OCI-LY7 (cell line): ENCODE measurements around the gene SLC27A5. TPM values are rescaled to one million over a fixed set of nuclear protein-coding genes. Genes with fewer than 3 reads are reported as not detected.

Experiments
- BruUV-seq: library from RNA; stranded (reverse); fragments of 400-500 nt; replicated peaks from 2 replicates; lab custom pipeline; 2021; lab: Mats Ljungman, UMichigan
- CTCF ChIA-PET: fragments of 300-600 bp; sonication (Branson Sonifier 250); formaldehyde crosslinking; loops from one replicate; lab custom pipeline; 2022; ENCODE audit warnings: antibody characterized with exemption; ENCODE audit not compliant: unreplicated experiment; lab: Charles Lee
- POLR2A ChIA-PET: fragments of 300-600 bp; sonication (Branson Sonifier 250); formaldehyde crosslinking; loops from one replicate; lab custom pipeline; 2022; ENCODE audit warnings: antibody characterized with exemption; lab: Charles Lee
- DNase-seq: peaks from one replicate; pipeline ENCODE4 v3.0.0-alpha.2; 2015; ENCODE audit warnings: low spot score
- H2AFZ ChIP-seq: fragments of 200-600 bp; sonication (generic), shearing (Covaris generic); 2 replicates; pipeline ENCODE4 v1.6.1; 2014; ENCODE audit warnings: mild to moderate bottlenecking, antibody characterized with exemption, low read length, moderate library complexity
- H3K27ac ChIP-seq: fragments of 200-600 bp; sonication (generic); 2 replicates; pipeline ENCODE4 v1.5.1; 2014; ENCODE audit warnings: mixed run types, low read depth, mild to moderate bottlenecking, moderate library complexity, low read length, inconsistent platforms; ENCODE audit not compliant: poor library complexity, severe bottlenecking
- H3K36me3 ChIP-seq: fragments of 200-600 bp; sonication (generic); 2 replicates; pipeline ENCODE4 v1.6.1; 2014; ENCODE audit warnings: mild to moderate bottlenecking, antibody characterized with exemption, low read length, moderate library complexity, mixed read lengths; ENCODE audit not compliant: insufficient read depth
- H3K4me1 ChIP-seq: fragments of 200-600 bp; sonication (generic); 2 replicates; pipeline ENCODE4 v1.5.1; 2014; ENCODE audit warnings: mild to moderate bottlenecking, low read length; ENCODE audit not compliant: insufficient read depth, poor library complexity, severe bottlenecking
- H3K4me2 ChIP-seq: fragments of 200-600 bp; sonication (generic); 2 replicates; pipeline ENCODE4 v1.6.1; 2014; ENCODE audit warnings: mild to moderate bottlenecking, low read length
- H3K4me3 ChIP-seq: fragments of 200-600 bp; sonication (generic); 2 replicates; pipeline ENCODE4 v1.5.1; 2014; ENCODE audit warnings: mild to moderate bottlenecking, low read depth, low read length; ENCODE audit not compliant: poor library complexity, severe bottlenecking
- H3K79me2 ChIP-seq: fragments of 200-600 bp; sonication (generic); 2 replicates; pipeline ENCODE4 v1.6.1; 2016; ENCODE audit warnings: low read depth, mild to moderate bottlenecking, low read length, moderate library complexity, mixed read lengths; ENCODE audit not compliant: insufficient read depth
- H3K9me2 ChIP-seq: fragments of 200-600 bp; sonication (generic); 2 replicates; pipeline ENCODE4 v1.6.1; 2016; ENCODE audit warnings: mild to moderate bottlenecking, low read length, mixed read lengths; ENCODE audit not compliant: insufficient read depth
- H3K9me3 ChIP-seq: fragments of 200-600 bp; sonication (generic); 2 replicates; pipeline ENCODE4 v1.6.1; 2014; ENCODE audit warnings: mild to moderate bottlenecking, mixed run types, low read length, mixed read lengths
- H4K20me1 ChIP-seq: fragments of 200-600 bp; sonication (generic); 2 replicates; pipeline ENCODE4 v1.6.1; 2014; ENCODE audit warnings: mild to moderate bottlenecking, antibody characterized with exemption, low read length, moderate library complexity, mixed read lengths; ENCODE audit not compliant: insufficient read depth
- CTCF ChIP-seq: fragments of 200-600 bp; sonication (generic); conservative IDR thresholded peaks from 2 replicates; pipeline ENCODE4 v1.5.1; 2014; ENCODE audit warnings: mild to moderate bottlenecking, antibody characterized with exemption, low read length, moderate library complexity, mixed read lengths
- EZH2phosphoT487 ChIP-seq: fragments of 200-600 bp; sonication (generic); IDR thresholded peaks from 2 replicates; pipeline ENCODE4 v1.6.1; 2018; ENCODE audit warnings: low read depth, borderline replicate concordance, mild to moderate bottlenecking, mixed run types, antibody characterized with exemption, low read length, moderate library complexity, mixed read lengths
- intact Hi-C: fragments of 100-400 bp; cut with micrococcal nuclease; formaldehyde crosslinking; loops from one replicate; pipeline ENCODE4 v1.10.0; 2022; ENCODE audit not compliant: unreplicated experiment
- total RNA-seq, 2 experiments: library from RNA; depleted of rRNA in 1 of 2; stranded (reverse); fragments of >200 nt in 1 of 2; shearing (Covaris generic) in 1 of 2; gene quantifications; 2 replicates each; pipeline ENCODE4 v1.2.3, GENCODE V29; 2014 to 2022

Gene SLC27A5
- total RNA-seq, 2 experiments from 2014 or later: 28.0 to 29.8 TPM

GRCh38 chr19:58555369-58555885 is 43.6 kb upstream of the SLC27A5 start:
- TF ChIP-seq CTCF (no peak), EZH2phosphoT487 (no peak)
- Histone ChIP-seq H3K4me2 (peak overlapping the region; percentile 99), H2AFZ (no peak overlapping the region), H3K4me3 (peak overlapping the region; percentile 79), H3K9me3 (no peaks in the 10 kb centered on the region), H3K27ac (peak overlapping the region; percentile 87), H3K4me1 (peaks cover 41% of the 10 kb centered on the region), H3K79me2 (peaks cover 26% of the 10 kb centered on the region), H3K36me3 (peaks cover 62% of the 10 kb centered on the region), H4K20me1 (0 out of 2 replicates have a peak, but pooled peaks cover 4% of the 10 kb centered on the region), H3K9me2 (no peaks in the 10 kb centered on the region)
- no peak for DNase-seq
- BruUV-seq: no TSS peak
- CTCF ChIA-PET: no interaction called here
- POLR2A ChIA-PET: interaction anchor here (1.4 to 1.9 kb wide), 3 partner anchors 9 to 12 kb away, joined by 3 to 9 read pairs (median 8); partner anchors contain the start of gene TRIM28
- intact Hi-C loops: loop anchor here (1.0 kb wide), 1 partner anchor 10 kb away; no protein-coding TSS in a partner anchor

- peaks cover 26% of the 10 kb centered on the region for H3K79me2 ChIP-seq
- TF ChIP-seq CTCF (no peak), EZH2phosphoT487 (no peak)
- H3K4me2 ChIP-seq: peak within 1 kb of the TSS; percentile 99
- intact Hi-C loops: loop anchor here (1.0 kb wide), 1 partner anchor 9 kb away; no protein-coding TSS in a partner anchor
- no peak within 1 kb of the TSS for H2AFZ ChIP-seq
- peaks cover 34% of the 10 kb centered on the region for H3K4me1 ChIP-seq
- H3K27ac ChIP-seq: peak within 1 kb of the TSS; percentile 87
- POLR2A ChIA-PET: interaction anchor here (0.7 to 1.9 kb wide), 5 partner anchors 8 to 1165 kb away, joined by 3 to 9 read pairs (median 3); partner anchors contain the start of gene TRIM28
- CTCF ChIA-PET: interaction anchor here (0.5 to 1.4 kb wide), 3 partner anchors 9 to 35 kb away, joined by 3 to 7 read pairs (median 4); partner anchors contain the start of gene ZBTB45
- BruUV-seq: TSS peak; percentile 52
- peak; percentile 96 for DNase-seq
- H3K9me3 ChIP-seq: no peaks in the 10 kb centered on the region
- 0 out of 2 replicates have a peak, but pooled peaks cover 4% of the 10 kb centered on the region for H4K20me1 ChIP-seq
- H3K36me3 ChIP-seq: peaks cover 69% of the 10 kb centered on the region
- H3K4me3 ChIP-seq: peak within 1 kb of the TSS; percentile 79
- no peaks in the 10 kb centered on the region for H3K9me2 ChIP-seq
Measured at GRCh38 chr19:58554494-58555368, 42.9 kb upstream of the SLC27A5 start, which contains the start of gene CHMP2A. Gene CHMP2A, minus strand, starts transcription at chr19:58555105. Its CDS starts 893 bp downstream, at chr19:58554212.
